ENCODE results near the gene TUBD1. TPM values are rescaled to one million over a fixed set of nuclear protein-coding genes. Genes with fewer than 3 reads are reported as not detected.

Gene TUBD1
- total RNA-seq, 2 donors from 2014 or later = 6.9 to 7.5 TPM

GRCh38 chr17:59815965-59816364 lies 76.8 kb downstream of the TUBD1 start:
- Histone ChIP-seq H3K27ac (no peak overlapping the region), H3K9me3 (no peaks in the 10 kb centered on the region), H3K4me3 (no peak overlapping the region), H3K27me3 (no peaks in the 10 kb centered on the region), H3K36me3 (replicated peaks in 1 of 2; ENCODE audit: insufficient read depth in 1 of 2, low read depth in 2 of 2) (peaks cover 0 to 4% of the 10 kb centered on the region in 2 donors), H3K4me1 (no peaks in the 10 kb centered on the region)
- TF ChIP-seq CTCF (IDR thresholded peaks at IDR 0.05) = no peak
- TF ChIP-seq POLR2A (IDR thresholded peaks at IDR 0.05) = no peak
- WGBS, 2 donors = 76 to 95% methylated on average over 1 of the region's 1 CpG
- intact Hi-C loops (cut with DNase I) = no loop called here
- DNase-seq (no peak), ATAC-seq (no peak)

GRCh38 chr17:59814685-59815084 lies 78.1 kb downstream of the TUBD1 start:
- 93 to 95% methylated on average over 3 of the region's 3 CpGs for WGBS, 2 donors
- no peaks in the 10 kb centered on the region for H3K27me3 ChIP-seq

DNA sequence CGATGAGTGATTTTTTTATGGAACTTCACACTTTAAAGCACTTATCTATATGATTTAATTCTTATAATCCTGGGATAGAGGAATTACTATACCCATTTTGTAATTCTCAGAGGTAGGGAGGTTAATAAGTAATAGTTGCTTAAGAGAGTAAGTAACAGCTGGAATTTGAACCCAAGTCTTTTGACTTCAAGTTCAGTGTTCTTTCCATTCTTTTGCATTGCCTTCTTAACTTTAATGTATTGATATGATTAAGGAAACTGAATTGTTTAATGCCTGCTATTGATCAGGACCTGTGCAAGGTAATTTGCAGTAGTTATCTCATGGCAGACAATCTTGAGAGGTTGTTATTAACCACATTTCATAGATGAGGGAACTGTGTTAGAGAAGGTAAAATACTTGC lies 78.5 kb downstream of the TUBD1 start:
- DNase-seq = no peak
- ATAC-seq = no peak
- Histone ChIP-seq H3K4me1 (no peaks in the 10 kb centered on the region), H3K27ac (no peak overlapping the region), H3K9me3 (no peaks in the 10 kb centered on the region), H3K36me3 (replicated peaks in 1 of 2; ENCODE audit: insufficient read depth in 1 of 2, low read depth in 2 of 2) (peaks cover 0 to 4% of the 10 kb centered on the region in 2 donors), H3K4me3 (no peak overlapping the region), H3K27me3 (no peaks in the 10 kb centered on the region)
- TF ChIP-seq CTCF (IDR thresholded peaks at IDR 0.05) = no peak
- no peak for TF ChIP-seq POLR2A (IDR thresholded peaks at IDR 0.05)
- intact Hi-C loops (cut with DNase I) = no loop called here
- WGBS, 2 donors = 96 to 100% methylated on average over 1 of the region's 1 CpG

More at GRCh38 chr17:59814685-59815084, 78.1 kb downstream of the TUBD1 start:
- no peak for TF ChIP-seq POLR2A (IDR thresholded peaks at IDR 0.05)
- TF ChIP-seq CTCF (IDR thresholded peaks at IDR 0.05) = no peak
- Histone ChIP-seq H3K9me3 (no peaks in the 10 kb centered on the region), H3K36me3 (replicated peaks in 1 of 2; ENCODE audit: insufficient read depth in 1 of 2, low read depth in 2 of 2) (peaks cover 0 to 4% of the 10 kb centered on the region in 2 donors), H3K4me1 (no peaks in the 10 kb centered on the region), H3K27ac (no peak overlapping the region), H3K4me3 (no peak overlapping the region)
- no peak for ATAC-seq
- intact Hi-C loops (cut with DNase I) = no loop called here
- DNase-seq = no peak

GRCh38 chr17:59812139-59812538 lies 80.6 kb downstream of the TUBD1 start:
- no peaks in the 10 kb centered on the region for H3K27me3 ChIP-seq
- no peak for ATAC-seq
- intact Hi-C loops (cut with DNase I) = no loop called here
- H3K4me1 ChIP-seq = no peaks in the 10 kb centered on the region
- no peaks in the 10 kb centered on the region for H3K9me3 ChIP-seq
- TF ChIP-seq CTCF (IDR thresholded peaks at IDR 0.05) (no peak), POLR2A (IDR thresholded peaks at IDR 0.05) (no peak)
- DNase-seq = no peak
- H3K4me3 ChIP-seq = no peak overlapping the region
- peaks cover 0 to 4% of the 10 kb centered on the region in 2 donors for H3K36me3 ChIP-seq (replicated peaks in 1 of 2; ENCODE audit: insufficient read depth in 1 of 2, low read depth in 2 of 2)
- no peak overlapping the region for H3K27ac ChIP-seq
- 69 to 80% methylated on average over 3 of the region's 3 CpGs for WGBS, 2 donors

- H3K4me3 ChIP-seq = no peak overlapping the region
- H3K9me3 ChIP-seq = no peaks in the 10 kb centered on the region
- WGBS, 2 donors = 81 to 94% methylated on average over 1 of the region's 1 CpG
- H3K36me3 ChIP-seq (replicated peaks in 1 of 2; ENCODE audit: insufficient read depth in 1 of 2, low read depth in 2 of 2) = peaks cover 0 to 4% of the 10 kb centered on the region in 2 donors
- H3K27ac ChIP-seq = no peak overlapping the region
- no peaks in the 10 kb centered on the region for H3K27me3 ChIP-seq
- intact Hi-C loops (cut with DNase I) = no loop called here
- ATAC-seq = no peak
- H3K4me1 ChIP-seq = no peaks in the 10 kb centered on the region
- TF ChIP-seq POLR2A (IDR thresholded peaks at IDR 0.05) (no peak), CTCF (IDR thresholded peaks at IDR 0.05) (no peak)
- DNase-seq = no peak
These were observed 81.5 kb downstream of the TUBD1 start for GRCh38 chr17:59811209-59811608.

Measured in body of pancreas (tissue), 4 donors.